ENCODE measurements around the gene UGCG. TPM values are rescaled to one million over a fixed set of nuclear protein-coding genes. Genes with fewer than 3 reads are reported as not detected.

UGCG gene
- 100 to 1,000 TPM in 1 of 4 donors, 10 to 100 TPM in 3; 31.4 to 131 (median 46.7) TPM for total RNA-seq

DNA sequence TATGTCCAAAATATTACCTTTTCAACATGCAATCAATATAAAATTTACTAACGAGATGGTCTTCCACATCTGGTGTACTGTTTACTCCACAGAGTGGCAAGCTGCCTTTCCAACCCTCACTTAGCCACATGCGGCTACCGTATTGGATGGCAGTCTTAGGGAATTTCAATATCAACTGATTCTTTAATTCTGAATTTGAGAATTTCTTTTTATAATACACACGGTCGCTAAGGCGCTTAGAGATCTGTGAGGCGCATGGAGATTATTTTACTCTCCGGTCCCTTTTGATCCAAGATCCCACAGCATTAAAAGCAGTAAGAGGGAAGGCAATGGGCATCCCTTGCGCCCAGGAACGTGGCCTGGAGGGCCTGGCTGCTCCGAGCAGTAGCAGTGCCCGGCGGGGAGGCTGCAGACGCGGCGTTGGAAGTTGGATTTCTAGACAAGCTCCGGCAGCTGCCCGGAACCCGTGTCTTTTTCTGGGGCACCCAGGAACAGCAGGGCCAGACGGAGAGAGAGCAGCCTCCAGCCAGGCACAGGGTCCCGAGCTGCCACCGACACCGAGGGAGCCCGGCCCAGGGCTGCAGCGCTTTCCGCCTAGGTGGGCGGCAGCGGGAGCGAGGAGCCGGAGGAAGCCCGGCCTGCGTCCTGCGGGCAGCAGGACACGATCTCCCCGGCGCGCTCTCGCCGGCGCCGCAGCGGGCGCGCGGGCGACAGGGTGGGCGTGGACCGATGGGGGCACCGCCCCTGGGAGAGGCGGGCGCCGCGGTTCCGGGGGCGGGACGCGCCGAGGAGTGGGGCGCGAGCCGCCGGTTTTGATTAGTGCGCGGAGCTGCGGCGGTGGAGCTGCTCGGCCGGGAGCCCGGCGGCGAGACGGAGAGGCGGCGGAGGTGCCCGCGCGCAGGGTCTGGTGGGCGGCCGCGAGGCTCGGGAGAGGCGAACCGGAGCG, at the start of gene UGCG:
Gene UGCG, plus strand, starts transcription at position 819 of the 946 bp plus-strand sequence. CDS start 402 bp downstream, outside the sequence.
- Histone ChIP-seq H3K27me3 (no peaks in the 10 kb centered on the region), H3K9me3 (no peaks in the 10 kb centered on the region), H3K27ac (peak within 1 kb of the TSS; percentile 97 to 99 (median 98)), H3K36me3 (no peaks in the 10 kb centered on the region), H3K4me1 (peaks cover 0 to 64% (median 34%) of the 10 kb centered on the region in 3 donors), H3K4me3 (peak within 1 kb of the TSS; percentile 92 to 96 (median 94))
- intact Hi-C loops (cut with DNase I): no loop called here
- DNase-seq: peak; percentile 30
- TF ChIP-seq POLR2A (IDR thresholded peaks at IDR 0.05): peak in 3 of 4 donors; percentile 84 to 99 (median 97)
- TF ChIP-seq, protein P1, sequence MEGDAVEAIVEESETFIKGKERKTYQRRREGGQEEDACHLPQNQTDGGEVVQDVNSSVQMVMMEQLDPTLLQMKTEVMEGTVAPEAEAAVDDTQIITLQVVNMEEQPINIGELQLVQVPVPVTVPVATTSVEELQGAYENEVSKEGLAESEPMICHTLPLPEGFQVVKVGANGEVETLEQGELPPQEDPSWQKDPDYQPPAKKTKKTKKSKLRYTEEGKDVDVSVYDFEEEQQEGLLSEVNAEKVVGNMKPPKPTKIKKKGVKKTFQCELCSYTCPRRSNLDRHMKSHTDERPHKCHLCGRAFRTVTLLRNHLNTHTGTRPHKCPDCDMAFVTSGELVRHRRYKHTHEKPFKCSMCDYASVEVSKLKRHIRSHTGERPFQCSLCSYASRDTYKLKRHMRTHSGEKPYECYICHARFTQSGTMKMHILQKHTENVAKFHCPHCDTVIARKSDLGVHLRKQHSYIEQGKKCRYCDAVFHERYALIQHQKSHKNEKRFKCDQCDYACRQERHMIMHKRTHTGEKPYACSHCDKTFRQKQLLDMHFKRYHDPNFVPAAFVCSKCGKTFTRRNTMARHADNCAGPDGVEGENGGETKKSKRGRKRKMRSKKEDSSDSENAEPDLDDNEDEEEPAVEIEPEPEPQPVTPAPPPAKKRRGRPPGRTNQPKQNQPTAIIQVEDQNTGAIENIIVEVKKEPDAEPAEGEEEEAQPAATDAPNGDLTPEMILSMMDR (IDR thresholded peaks at IDR 0.05): no peak
- 2% methylated on average over 11 to 27 of the region's 84 CpGs for WGBS, 2 donors

DNA sequence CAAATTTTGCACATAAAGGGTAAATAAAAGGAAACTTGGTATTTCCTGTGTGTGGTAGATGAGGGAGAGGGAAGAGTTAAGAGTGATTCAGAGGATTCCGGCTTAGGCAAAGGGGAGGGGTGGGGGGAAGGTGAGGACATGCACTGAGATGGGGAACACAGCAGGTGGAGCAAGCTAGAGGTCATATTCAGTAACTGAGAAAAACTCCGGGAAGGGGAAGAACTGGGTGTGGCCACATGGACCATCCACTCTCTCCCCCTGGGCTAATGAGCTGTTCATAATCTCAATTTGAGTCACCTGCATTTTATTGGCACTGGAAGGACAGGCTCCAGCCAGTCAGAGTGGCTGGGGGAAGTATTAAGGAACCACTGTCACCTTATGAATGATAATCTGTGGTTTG, 45.1 kb upstream of the UGCG start:
- no peak for TF ChIP-seq POLR2A (IDR thresholded peaks at IDR 0.05)
- TF ChIP-seq, protein P1 (IDR thresholded peaks at IDR 0.05): peak in 1 of 6 experiments; percentile 19
- DNase-seq: no peak
- Histone ChIP-seq H3K27me3 (no peaks in the 10 kb centered on the region), H3K4me1 (peaks cover 6 to 37% (median 13%) of the 10 kb centered on the region in 3 donors), H3K27ac (peak overlapping the region; percentile 22 to 76 (median 54)), H3K9me3 (no peaks in the 10 kb centered on the region), H3K36me3 (no peaks in the 10 kb centered on the region), H3K4me3 (no peak overlapping the region)
- intact Hi-C loops (cut with DNase I): no loop called here
- 16 to 35% methylated on average over 2 of the region's 2 CpGs for WGBS, 2 donors

DNA sequence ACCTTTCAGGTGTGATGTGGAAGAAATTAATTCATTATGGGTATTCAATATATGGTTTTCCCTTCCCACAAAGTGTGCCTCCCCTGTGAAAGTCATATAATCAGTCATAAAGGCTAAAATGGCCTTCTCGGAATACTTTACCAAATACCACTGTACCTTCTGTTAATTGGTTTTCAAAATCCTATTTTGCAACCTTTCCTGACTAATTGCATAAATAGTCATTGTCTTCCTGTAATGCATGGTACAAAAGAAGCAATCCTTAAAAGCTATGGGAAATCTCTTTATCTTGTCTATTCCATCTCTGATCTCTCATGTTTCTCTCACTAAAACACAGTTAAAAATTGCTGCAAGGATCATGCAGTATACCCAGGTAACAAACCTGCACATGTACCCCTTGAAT, 44.3 kb upstream of the UGCG start:
- H3K27ac ChIP-seq: peak overlapping the region; percentile 22 to 76 (median 47)
- DNase-seq: no peak
- H3K27me3 ChIP-seq: no peaks in the 10 kb centered on the region
- WGBS, 2 donors: 50 to 65% methylated on average over 1 of the region's 1 CpG
- no peaks in the 10 kb centered on the region for H3K36me3 ChIP-seq
- H3K9me3 ChIP-seq: no peaks in the 10 kb centered on the region
- H3K4me3 ChIP-seq: no peak overlapping the region
- intact Hi-C loops (cut with DNase I): no loop called here
- peaks cover 6 to 44% (median 13%) of the 10 kb centered on the region in 3 donors for H3K4me1 ChIP-seq
- TF ChIP-seq, protein P1 (IDR thresholded peaks at IDR 0.05): no peak
- TF ChIP-seq POLR2A (IDR thresholded peaks at IDR 0.05): no peak

DNA sequence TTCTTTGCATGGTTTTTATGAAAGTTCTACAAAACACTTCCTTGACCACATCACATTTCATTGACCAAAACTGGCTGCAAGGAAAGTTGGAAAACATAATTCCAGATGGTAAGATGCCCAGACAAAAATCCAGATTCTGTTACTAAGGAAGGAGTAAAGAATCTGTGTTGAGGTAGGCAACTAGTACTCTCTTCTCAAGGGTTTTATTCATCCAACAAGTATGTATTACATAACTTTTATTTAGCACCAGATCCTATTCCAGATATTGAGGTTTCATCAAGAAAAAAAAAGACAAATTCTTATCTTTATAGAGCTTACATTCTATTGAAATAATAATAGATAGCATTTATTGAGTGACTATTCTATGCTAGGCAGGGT, 43.2 kb upstream of the UGCG start:
- no peak overlapping the region for H3K27ac ChIP-seq
- no peak for DNase-seq

More for the DNA sequence above, 43.2 kb upstream of the UGCG start:
- Histone ChIP-seq H3K9me3 (no peaks in the 10 kb centered on the region), H3K4me3 (no peak overlapping the region), H3K27me3 (no peaks in the 10 kb centered on the region), H3K4me1 (peaks cover 6 to 54% (median 19%) of the 10 kb centered on the region in 3 donors), H3K36me3 (no peaks in the 10 kb centered on the region)
- intact Hi-C loops (cut with DNase I): no loop called here
- TF ChIP-seq, protein P1 (IDR thresholded peaks at IDR 0.05): no peak
- no peak for TF ChIP-seq POLR2A (IDR thresholded peaks at IDR 0.05)

Data from esophagus squamous epithelium (tissue), 5 donors.